ENCODE results near the gene PRDM16. TPM values are rescaled to one million over a fixed set of nuclear protein-coding genes. Genes with fewer than 3 reads are reported as not detected.

PRDM16 gene
- polyA plus RNA-seq, 1 donor (not counting 4 experiments of a cell fraction or from before 2014, with no cell fraction given), result 0.05 TPM

DNA sequence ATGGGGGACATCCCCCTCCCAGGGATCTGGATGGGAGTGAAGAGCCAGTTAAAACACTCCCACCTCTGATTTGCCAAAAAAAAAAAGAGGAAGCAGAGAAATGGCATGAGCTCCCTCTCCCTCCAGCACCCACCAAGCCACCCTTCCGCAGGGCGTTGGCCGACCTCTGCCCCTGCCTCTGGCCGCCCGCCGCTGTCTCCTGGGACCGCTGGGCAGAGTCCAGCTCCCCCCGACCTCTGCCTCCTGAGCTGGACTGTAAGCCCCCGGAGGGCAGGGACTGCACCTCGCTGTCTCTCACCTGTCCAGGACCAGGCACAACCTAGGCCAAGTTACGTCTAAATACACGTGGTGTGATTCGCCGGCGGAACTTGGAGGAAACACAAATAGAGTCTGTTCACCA lies 174.3 kb downstream of the PRDM16 start:
- TF ChIP-seq, protein P1, sequence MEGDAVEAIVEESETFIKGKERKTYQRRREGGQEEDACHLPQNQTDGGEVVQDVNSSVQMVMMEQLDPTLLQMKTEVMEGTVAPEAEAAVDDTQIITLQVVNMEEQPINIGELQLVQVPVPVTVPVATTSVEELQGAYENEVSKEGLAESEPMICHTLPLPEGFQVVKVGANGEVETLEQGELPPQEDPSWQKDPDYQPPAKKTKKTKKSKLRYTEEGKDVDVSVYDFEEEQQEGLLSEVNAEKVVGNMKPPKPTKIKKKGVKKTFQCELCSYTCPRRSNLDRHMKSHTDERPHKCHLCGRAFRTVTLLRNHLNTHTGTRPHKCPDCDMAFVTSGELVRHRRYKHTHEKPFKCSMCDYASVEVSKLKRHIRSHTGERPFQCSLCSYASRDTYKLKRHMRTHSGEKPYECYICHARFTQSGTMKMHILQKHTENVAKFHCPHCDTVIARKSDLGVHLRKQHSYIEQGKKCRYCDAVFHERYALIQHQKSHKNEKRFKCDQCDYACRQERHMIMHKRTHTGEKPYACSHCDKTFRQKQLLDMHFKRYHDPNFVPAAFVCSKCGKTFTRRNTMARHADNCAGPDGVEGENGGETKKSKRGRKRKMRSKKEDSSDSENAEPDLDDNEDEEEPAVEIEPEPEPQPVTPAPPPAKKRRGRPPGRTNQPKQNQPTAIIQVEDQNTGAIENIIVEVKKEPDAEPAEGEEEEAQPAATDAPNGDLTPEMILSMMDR (optimal IDR thresholded peaks at IDR 0.05 in 1 of 3, IDR thresholded peaks at IDR 0.05 in 1 of 3, conservative IDR thresholded peaks at IDR 0.05 in 1 of 3; ENCODE audit: extremely low read depth in 1 of 3, insufficient read depth in 2 of 3, low read length in 3 of 3), result no peak
- TF ChIP-seq EZH2 (IDR thresholded peaks at IDR 0.05; ENCODE audit: low read length), result no peak
- Histone ChIP-seq H3K27ac (ENCODE audit: control insufficient read depth, insufficient read depth, low read length) (no peak overlapping the region), H3K79me2 (ENCODE audit: control insufficient read depth, insufficient read depth, low read length) (no peaks in the 10 kb centered on the region), H3K9me1 (ENCODE audit: control insufficient read depth, extremely low read depth, insufficient read depth, low read length) (no peaks in the 10 kb centered on the region), H3K9ac (ENCODE audit: control insufficient read depth, extremely low read depth, insufficient read depth, low read length) (no peak overlapping the region), H3K4me2 (ENCODE audit: control insufficient read depth, extremely low read depth, insufficient read depth, low read depth, low read length) (no peak overlapping the region), H3K4me3 (ENCODE audit: control insufficient read depth in 2 of 3, extremely low read depth in 1 of 3, insufficient read depth in 2 of 3, low read depth in 1 of 3, low read length in 3 of 3) (no peak overlapping the region), H2AFZ (ENCODE audit: control insufficient read depth, low read length) (no peak overlapping the region), H4K20me1 (ENCODE audit: control insufficient read depth, extremely low read depth, insufficient read depth, low read length) (no peaks in the 10 kb centered on the region), H3K27me3 (ENCODE audit: control insufficient read depth, extremely low read depth, insufficient read depth, low read length) (peaks cover 18% of the 10 kb centered on the region), H3K36me3 (ENCODE audit: control insufficient read depth in 2 of 2, extremely low read depth in 1 of 2, insufficient read depth in 2 of 2, low read length in 2 of 2) (no peaks in the 10 kb centered on the region), H3K4me1 (ENCODE audit: control insufficient read depth, extremely low read depth, insufficient read depth, low read length) (no peaks in the 10 kb centered on the region), H3K9me3 (ENCODE audit: control insufficient read depth, low read depth, low read length) (peaks cover 3% of the 10 kb centered on the region)
- dilution Hi-C loops (cut with MboI; ENCODE audit: extremely low pct_ligation_motif_present, low sequenced_read_pairs), result no loop called here
- FAIRE-seq (no peak), DNase-seq (ENCODE audit: low read depth, low spot score) (no peak)

DNA sequence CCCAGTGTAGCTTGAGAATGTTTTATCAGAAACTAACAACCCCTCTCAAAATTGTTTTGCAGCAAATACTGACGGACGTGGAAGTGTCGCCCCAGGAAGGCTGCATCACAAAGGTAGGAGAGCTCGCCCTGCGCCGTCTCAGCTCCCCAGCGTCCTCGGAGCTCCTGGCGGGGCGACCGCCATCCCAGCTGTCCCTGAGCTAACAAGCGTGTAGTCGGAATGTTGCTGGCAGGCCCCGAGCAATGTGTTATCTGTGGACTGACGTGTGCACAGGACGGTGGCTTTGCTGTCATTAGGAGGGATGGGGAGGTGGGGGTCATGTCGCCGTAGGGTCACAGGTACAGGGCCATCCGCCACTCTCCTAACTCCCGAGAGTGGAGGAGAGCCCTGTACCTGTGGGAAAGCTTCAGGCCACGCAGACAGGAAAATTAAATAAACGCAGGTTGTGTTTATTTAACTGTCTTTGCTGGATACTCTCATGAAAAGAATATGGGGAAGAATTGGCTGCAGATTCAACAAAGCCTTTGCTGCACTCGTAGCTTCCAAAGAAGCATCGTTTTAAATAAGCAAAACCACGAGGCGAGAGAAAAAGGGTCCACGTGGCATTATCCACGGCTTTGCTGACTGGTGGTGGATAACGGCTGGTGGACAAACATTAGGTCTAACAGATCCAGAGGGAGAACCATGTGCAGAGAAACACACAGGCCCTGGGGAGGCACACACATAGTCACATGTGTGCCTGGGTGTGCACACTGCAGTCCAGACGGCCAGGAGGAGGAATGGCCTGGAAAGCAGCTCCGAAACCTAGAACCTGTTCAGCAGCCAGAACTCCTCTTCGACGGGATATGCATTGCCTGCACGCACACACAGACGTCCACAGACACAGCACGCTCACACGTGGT lies 175.3 kb downstream of the PRDM16 start:
- H3K79me2 ChIP-seq (ENCODE audit: control insufficient read depth, insufficient read depth, low read length), result no peaks in the 10 kb centered on the region
- no peaks in the 10 kb centered on the region for H4K20me1 ChIP-seq (ENCODE audit: control insufficient read depth, extremely low read depth, insufficient read depth, low read length)
- no peaks in the 10 kb centered on the region for H3K9me1 ChIP-seq (ENCODE audit: control insufficient read depth, extremely low read depth, insufficient read depth, low read length)
- no peak overlapping the region for H3K27ac ChIP-seq (ENCODE audit: control insufficient read depth, insufficient read depth, low read length)
- TF ChIP-seq EZH2 (IDR thresholded peaks at IDR 0.05; ENCODE audit: low read length), result no peak
- TF ChIP-seq, protein P1 (optimal IDR thresholded peaks at IDR 0.05 in 1 of 3, IDR thresholded peaks at IDR 0.05 in 1 of 3, conservative IDR thresholded peaks at IDR 0.05 in 1 of 3; ENCODE audit: extremely low read depth in 1 of 3, insufficient read depth in 2 of 3, low read length in 3 of 3), result no peak
- peaks cover 3% of the 10 kb centered on the region for H3K9me3 ChIP-seq (ENCODE audit: control insufficient read depth, low read depth, low read length)
- dilution Hi-C loops (cut with MboI; ENCODE audit: extremely low pct_ligation_motif_present, low sequenced_read_pairs), result no loop called here
- H3K27me3 ChIP-seq (ENCODE audit: control insufficient read depth, extremely low read depth, insufficient read depth, low read length), result peaks cover 24% of the 10 kb centered on the region
- no peak overlapping the region for H2AFZ ChIP-seq (ENCODE audit: control insufficient read depth, low read length)
- DNase-seq (ENCODE audit: low read depth, low spot score), result no peak
- H3K9ac ChIP-seq (ENCODE audit: control insufficient read depth, extremely low read depth, insufficient read depth, low read length), result no peak overlapping the region
- no peak for FAIRE-seq
- H3K4me2 ChIP-seq (ENCODE audit: control insufficient read depth, extremely low read depth, insufficient read depth, low read depth, low read length), result no peak overlapping the region
- no peak overlapping the region for H3K4me3 ChIP-seq (ENCODE audit: control insufficient read depth in 2 of 3, extremely low read depth in 1 of 3, insufficient read depth in 2 of 3, low read depth in 1 of 3, low read length in 3 of 3)
- H3K4me1 ChIP-seq (ENCODE audit: control insufficient read depth, extremely low read depth, insufficient read depth, low read length), result no peaks in the 10 kb centered on the region
- no peaks in the 10 kb centered on the region for H3K36me3 ChIP-seq (ENCODE audit: control insufficient read depth in 2 of 2, extremely low read depth in 1 of 2, insufficient read depth in 2 of 2, low read length in 2 of 2)
